Hematopoietic multipotent progenitor cell treated with erythropoietin and hydrocortisone succinate and interleukin-3 and kit ligand, for 15 days (in vitro differentiated cells): ENCODE results near the gene DNMT3L.
"Not testable (repeated sequence)": the region's sequence is repeated elsewhere in the genome, so short reads cannot be mapped to it uniquely, and the experiment has no call there.

Experiments used
- DNase-seq: peaks from one replicate; pipeline ENCODE4 v3.0.0-alpha.2; 2015; ENCODE audit warnings: low spot score

The DNMT3L gene

DNA sequence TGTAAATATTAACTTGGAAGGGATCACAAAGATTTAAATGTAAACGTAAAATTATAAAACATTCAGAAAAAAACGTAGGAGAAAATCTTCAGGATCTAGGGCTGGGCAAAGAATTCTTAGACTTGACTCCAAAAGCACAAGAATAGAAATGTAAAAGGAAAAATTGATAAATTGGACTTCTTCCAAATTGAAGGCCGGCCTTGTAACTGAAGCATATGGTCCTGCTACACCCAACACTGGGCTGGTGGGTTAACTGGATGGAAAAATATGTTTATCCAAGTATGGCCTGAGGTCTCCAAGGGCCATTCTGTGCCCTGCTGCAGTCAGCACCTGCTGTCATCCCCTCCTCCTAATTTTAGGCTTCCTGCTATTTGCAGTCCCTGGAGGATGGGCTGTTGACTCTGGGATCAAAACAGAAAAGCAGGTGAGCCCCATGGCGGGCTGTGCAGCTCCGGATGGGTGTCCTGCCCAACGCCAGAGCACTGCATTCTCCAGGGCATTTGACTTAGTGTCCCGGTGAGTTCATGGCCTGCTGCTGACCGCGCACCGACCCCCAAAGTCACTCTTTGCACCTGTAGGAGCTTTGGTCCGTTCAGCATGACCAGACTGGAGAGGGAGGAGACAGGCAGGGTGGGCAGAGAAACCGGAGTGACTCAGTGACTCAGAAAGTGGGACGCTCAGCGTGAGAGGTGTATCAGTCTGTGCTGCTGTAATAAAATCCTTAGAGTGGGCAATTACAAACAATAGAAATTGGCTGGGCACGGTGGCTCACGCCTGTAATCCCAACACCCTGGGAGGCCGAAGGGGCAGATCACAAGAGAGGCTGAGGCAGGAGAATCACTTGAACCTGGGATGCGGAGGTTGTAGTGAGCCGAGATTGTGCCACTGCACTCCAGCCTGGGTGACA is 17.9 kb upstream of the DNMT3L start:
- DNase-seq: no peak

DNA sequence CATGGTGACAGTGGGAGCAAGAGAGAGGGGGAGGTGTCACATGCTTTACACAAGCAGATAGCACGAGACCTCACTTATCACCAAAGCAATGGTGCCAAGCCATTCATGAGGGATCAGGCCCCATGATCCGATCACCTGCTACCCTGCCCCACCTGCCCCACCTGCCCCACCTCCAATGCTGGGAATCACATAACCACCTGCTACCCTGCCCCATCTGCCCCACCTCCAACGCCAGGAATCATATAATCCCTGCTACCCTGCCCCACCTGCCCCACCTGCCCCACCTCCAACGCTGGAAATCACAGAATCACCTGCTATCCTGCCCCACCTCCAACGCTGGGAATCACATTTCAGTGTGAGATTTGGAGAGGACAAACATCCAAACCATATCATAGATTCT is 13.3 kb upstream of the DNMT3L start:
- no peak for DNase-seq

DNA sequence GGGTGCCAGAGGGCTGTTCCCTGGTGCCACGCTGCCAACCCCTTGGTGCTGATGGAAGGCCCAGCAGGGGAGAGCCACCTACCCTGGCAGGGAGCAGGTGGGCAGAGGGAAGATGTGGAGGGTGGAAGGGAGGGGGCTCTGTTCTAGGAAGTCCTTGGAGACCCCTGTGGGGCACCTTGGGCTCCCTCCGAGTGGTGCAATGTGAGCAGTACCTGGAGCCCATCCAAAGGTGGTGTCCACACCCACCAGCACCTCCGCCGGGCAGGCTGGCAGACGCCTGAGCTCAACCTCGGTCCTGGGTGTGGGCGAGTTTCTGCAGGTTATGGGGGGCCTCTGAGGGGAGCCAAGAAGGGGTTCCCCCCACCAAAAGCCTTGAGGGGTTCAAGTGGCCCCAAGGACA is 11.3 kb upstream of the DNMT3L start:
- DNase-seq: no peak

DNA sequence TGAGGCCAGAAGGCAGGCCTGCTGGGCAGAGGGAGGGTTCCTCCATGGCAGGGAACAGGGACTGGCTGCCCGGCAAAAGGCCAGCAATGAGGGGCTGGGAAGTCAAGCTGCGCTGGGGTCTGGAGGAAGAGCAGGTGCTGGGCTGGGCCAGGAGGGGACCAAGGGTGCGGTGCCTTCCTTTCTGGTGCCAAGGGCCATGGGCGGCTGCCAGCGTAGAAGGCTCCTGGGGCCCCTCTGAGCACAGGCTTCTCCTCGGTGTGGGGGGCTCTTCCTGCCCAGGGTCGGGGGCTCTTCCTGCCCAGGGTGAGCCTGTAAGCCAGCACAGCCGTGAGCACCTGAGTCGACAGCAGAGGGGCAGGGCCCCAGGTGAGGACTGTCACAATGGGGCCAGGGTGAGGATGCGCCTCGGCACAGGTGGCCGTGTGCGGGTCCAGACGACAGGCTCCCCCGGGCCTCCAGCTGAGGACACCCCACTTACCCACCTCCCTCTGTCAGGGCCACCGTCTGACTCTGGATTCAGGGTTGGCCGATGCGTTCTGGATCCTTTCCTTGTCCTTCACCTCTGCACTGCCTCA is 10.7 kb upstream of the DNMT3L start:
- DNase-seq: no peak

DNA sequence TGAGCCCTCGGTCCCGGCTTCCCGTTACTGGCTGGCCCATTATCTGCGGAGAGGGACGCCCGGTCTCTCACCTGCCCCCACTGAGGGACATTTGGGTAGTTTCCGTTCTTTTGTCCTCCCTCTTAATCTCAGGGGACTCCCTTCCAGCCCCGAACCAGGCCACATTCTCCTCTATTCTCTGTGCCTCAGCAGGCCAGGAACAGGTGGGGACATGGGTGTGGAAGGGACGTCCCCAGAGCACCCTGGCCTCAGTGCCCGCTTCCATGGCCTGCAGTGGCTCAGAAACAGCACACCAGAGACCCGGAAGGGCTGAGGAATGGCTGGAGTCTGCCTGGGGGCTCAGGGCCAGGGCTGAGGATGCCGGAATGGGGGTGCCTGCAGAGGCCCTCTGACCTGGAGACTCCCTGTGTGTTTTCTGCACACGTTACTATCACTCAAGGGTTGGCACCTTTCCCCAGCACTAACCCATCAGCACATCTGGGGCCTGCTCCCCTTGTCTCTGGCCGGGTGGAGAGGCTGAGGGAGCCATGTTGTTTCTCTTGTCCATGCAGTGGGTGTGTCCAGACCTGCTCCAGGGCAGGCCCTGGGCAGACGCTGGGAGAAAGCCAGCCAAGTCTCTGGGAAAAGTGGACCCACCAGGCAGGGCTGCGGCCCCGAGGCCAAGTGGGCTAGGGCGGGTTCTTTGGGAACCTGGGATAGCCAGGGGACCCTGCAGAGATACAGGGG is 10.0 kb upstream of the DNMT3L start:
- no peak for DNase-seq

DNA sequence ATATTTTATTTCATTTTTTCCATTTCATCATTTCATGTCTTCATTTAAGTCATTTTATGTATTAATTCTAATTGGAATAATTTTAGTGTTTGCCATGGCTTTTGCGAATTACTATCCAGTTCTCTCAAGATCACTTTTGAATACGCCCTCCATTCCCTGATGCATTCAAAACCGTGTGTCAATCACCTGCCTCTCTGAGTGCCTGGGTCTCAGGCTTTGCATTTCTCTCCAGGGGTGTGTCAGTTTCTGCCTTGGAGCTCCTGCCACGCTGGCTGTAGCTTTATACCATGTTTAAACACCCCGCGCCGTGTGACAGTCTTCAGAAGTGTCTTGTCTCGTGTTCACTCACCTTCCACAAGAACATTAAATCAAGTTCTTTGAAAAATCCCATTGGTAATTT is 7.4 kb upstream of the DNMT3L start:
- DNase-seq: no peak

DNA sequence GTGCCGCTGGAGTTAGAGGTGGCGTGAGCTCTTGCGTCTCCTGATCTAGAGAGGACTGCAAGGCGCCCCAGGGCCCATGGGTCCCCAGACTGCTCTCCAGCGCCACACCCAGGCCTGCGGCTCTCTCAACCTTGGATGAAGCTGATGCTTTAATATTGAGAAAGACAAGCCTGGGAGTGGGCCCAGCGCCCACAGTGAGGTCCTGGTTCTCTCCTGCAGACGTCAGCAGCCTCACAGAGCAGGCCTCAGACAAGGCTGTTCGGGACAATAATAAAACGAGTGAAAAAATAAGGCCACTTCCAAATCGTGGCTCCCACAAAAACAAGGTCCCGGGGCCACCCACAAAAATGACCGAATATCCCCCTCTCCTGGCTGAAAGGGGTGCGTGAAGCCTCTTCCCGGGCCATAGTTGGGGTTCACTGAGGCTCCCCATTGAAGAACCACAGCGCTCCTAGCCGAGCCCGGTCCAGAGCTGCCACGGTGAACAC is 6.0 kb upstream of the DNMT3L start:
- no peak for DNase-seq

DNA sequence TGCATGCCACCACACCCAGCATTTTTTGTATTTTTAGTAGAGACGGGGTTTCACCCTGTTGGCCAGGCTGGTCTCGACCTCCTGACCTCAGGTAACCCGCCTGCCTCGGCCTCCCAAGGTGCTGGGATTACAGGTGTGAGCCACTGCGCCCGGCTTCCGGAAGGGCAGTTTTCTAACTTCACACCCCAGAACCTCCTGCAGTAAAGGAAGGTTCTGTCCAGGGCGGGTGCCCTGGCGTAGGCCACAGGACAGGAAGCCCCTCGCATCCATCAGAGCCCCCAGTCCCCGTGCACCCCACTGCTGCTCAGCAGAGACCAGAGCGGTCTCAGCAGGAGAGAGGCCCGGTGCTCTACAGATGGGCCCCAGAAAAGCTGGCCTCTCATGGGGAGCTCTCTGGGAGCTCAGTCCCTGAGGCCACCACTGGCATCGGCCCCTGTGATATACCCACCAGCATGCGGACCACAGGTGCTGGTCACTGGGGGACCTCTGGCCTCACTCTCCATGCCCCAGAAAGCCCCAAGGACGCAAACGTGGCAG is 4.1 kb upstream of the DNMT3L start:
- no peak for DNase-seq

DNA sequence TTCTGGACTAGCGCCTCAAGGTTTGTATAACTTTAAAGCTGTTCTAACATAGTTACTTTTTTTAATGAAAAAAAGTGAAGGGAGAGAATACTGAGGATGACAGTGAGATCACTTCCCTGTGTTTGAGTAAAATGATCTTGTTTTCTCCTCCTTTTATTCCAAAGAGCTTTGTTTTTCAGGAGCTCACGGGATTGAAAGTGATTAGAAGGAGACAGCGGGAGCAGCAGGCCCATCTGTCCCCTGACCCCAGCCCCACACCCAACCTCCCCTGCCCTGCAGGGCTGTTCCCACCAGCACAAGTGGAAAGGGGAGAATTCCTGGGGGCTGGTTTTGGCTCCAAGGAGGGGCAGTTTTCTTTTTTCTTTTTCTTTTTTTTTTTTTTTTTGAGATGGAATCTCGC is 2.1 kb upstream of the DNMT3L start:
- no peak for DNase-seq

DNA sequence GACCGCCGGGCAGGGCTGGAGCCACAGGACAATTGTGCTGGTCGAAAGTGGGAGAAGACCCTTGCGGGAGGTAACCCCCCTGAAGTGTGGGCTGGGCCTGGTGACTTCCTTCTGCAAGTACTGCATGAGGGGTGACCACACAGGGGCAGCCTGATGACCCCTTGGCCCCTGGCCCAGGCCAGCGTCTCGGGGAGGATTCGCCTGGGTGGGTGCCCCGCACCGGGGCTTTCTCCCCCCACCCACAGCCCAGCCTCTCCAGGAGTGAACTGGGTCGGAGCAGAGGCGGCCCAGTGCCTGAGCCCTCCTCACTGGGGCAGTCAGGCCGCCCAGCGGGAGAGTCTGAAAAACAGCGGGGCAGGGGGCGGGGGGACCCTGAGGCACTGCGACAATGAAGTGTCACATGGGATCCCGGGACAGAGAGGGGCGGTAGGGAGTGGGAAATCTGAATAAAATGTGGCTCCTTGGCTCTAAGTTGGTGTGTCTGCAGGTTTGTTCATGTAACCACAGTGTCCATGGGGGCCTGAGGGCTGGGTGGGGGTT is 1.6 kb upstream of the DNMT3L start:
- no peak for DNase-seq

DNA sequence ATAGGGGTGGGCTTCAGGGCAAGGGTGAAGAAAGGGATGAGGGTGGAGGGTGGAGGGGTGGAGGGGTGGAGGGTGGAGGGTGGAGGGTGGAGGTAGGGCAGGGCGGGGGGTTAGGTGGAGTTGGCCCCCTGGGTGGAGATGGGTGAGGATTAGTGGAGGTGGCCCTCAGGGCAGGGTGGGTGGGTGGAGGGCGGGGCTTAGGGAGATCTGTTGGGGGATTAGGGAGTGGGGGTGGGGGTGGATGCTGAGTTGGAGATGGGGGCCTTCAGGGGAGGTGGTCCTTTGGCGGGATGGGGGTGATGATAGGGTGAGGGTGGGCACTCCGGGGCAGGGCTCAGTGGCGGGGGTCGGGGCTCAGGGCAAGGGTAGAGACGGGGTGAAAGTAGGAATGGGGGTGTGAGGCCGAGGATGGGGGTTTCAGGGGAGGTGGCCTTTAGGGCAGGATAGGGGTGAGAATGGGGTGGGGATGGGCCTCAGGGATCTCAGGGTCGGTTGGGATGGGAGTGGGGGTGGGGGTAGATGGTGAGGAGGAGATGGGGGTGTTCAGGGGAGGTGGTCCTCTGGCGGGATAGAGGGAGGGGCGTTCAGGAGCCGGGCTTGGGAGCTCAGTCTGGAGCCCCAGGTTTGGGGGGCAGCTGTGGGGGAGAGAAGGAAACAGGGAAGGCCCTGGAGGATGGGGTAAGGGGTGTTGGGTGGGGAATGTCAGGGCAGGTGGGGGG is 800 bp upstream of the DNMT3L start:
- no peak for DNase-seq

DNA sequence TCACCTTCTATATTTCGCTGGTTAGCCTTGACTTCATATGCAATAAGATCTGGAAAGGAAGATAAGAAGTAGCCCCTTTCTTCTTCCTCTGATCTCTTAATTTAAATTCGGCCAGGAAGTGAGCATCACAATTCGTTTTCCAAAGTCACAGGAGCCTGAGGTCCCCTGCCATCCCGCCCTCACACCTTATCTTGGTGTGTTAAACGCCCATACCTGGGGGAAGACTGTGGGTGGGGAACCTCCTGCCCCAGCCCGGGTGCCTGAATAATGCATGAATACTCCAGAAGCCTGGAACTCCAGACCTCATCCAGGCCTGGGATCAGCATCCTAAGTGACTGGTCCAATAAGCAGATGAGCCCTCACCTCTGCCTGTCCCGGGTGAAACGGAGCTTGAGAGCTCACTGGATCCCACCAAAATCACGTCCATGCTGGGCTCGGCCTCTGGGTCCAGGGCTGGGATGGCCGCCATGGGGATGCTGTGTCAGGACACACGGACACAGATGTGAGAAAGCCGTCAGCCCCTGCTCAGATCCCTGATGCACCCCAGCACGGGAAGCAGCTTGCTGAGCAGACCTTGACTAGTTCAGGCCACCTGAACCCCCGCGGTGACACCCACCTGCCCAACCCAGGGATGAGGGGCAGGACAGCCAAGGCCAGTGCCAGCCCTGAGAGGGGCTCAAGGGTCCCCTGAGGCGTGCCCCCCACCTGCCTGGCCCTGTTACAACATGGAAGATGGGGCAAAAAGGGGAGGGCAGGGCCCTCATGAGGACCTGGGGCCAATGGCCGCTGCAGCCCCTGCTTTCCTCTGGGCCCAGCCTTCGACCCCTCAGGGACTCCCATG is 686 bp downstream of the DNMT3L start:
- DNase-seq: no peak

DNA sequence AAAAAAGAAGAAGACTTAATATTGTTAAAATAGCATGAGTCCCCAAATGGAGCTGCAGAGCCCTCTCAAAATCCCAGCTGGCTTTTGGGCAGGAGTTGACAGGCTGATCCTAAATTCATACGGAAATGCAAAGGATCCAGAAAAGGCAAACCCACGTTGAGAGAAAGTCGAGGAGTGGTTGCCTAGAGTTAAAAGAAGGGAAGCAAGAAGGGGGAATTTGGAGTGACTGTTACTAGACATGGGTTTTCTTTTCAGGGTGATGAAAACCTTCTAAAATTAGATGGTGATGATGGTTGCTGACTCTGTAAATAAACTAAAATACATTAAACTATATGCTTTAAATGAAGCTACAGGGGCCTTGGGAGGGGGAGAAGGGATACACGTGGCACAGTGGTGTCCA is 1.6 kb downstream of the DNMT3L start:
- no peak for DNase-seq

DNA sequence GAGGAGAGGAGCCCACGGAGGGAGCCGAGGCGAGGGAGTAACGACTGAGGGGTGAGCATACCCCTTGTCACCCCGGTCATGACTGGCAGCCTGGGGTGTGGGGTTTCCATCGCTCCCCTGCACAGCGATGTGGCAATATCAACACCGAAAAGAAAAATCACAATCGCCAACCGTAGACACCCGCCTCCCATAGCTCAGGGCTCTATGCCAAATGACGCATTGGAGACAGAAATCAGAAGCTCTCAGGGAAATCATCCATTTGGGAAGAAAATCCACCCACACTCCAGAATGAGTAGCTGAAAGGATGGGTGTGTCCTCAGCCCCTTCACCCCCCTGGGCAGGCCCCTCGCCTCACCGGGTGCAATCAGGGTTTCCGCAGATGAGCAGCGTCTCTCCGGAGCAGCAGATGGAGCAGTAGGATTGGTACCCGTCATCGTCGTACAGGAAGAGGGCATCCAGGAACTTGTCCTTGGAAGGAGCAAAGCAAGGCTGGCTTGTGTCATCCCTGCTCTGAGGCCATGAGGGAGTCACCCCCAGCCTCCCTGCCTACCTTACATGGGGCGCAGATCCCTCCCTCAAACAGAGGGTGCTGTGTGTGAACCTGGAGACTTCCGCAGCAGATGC is 2.5 kb downstream of the DNMT3L start:
- no peak for DNase-seq

DNA sequence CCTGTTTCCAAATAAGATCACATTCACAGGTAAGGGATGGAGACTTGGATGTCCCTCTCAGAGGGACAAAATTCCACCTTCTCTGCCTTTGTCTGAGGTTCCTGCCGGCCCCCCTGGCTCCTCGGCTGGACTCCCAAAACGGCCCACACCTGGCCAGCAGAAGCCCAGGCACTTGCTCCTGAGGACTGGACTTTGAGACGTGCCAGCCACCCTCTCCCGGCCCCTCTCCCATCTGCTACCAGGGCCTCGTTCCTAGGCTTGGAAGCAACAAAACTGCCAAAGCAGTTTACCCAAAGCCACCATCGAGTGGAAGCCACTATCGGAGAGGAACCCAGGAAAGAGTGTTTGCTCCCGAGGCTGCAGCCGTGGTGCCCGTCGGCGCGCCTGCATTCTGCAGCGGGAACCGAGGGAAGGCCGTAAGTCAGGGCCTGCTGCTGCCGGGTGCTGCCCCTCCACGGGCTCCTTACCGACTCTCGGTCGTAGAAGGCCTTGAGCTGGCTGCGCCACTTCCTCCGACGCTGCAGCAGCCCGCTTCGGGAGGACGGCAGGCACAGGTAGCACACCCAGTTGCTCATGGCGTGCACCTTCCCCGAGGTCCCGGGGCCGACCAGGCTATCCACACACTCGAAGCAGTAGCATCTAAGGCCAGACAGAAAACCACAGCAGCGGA is 3.5 kb downstream of the DNMT3L start:
- DNase-seq: no peak

DNA sequence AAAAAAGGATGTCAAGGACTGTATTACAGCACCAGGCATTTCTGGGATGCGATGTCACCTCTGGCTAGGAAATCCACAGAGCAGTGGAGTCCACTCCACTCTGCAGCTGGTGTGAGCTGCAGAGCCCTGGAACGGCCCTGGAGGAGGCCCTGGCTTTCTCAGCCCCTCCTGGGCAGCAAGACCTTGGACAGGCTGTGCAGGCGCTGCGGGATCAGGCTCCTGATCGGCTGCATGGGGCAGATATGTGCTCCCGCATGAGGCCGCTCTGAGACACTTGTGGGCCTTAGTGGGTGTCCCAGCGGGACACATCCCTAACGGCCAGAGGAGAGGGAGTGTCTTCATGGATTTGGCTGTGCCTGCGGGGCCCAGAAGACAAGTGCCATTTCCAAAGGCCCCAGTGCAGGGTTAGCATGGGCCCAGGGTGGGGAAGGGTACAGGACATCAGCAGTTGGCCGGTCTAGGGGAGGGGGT is 6.2 kb downstream of the DNMT3L start:
- DNase-seq: no peak

DNA sequence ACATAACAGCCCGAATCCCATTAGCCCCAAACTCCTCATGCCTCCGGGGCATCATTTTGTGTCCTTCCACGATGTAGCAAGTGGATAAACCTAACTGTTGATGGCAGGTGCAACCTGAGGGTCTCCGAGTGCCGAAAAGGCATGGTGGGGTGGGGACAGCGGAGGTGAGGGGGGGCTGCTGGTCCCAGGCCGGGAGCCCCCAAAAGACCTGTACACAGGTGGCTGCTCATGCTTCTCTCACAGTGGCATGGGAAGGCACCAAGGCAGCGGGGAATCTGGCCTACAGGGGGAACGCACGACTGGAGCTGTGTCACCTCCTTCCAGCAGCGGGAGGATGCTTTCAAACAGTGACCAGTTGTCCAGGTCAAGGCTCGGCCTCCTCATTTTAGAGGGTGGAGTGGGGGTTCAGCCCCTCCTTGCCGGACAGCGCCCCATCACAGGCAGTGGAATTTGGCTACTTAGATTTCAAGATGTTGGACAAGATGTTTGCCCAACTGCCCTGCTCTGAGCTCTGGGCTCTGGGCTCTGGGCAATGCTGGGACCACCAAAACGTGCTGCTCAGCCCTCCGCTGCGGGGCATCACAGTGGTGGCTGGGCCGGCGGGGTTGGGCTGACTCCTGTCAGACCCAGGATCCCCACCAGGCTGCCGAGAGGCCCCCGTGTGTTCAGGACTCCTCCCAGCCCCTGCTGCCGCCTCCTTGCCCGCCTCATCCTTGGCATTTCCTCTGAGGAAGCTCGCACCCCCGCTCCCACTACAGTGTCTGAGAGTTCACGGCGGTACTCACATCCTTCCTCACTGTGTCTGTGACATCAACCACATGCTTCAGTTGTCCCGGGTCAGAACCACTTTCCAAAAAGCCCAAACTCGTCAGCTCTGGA is 7.6 kb downstream of the DNMT3L start:
- no peak for DNase-seq

DNA sequence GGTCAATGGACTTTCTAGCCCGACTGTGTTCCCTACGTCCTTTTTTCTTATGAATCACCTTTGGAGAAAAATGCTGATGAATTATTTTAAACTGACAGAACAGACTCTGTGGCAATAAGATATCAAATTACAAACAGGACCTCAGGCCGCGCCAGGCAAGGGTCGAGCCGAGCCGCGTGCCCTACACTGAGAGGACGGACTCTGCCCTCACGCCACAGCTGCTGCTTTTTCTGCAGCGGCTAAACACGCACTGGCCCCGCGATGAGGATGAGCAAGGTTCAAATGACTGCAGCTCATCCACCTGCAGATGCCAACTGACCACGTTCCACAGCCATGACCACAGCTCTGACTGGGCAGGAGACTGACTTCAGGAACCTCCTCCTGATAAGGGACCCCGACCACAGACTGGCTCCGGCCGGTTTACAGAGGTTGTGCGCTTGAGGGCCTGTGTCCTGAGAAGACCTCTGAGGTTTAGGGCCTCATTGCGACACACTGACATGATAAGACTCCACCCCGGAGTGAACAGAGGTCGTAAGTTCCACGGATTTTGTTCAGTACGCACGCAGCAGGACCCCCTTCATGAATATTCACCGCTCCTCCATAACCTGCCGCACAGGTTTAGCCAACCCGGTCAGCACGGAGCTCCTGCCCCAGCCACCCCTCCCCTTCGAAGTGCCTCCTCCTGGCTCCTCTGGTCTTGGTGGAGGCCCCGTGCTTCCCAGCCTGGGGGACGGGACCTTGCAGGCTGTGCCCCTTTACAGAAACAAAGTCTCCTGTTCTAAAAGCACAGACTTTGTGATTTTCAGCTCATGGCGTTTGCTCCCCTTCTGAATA is 12.3 kb downstream of the DNMT3L start:
- not testable (repeated sequence) for DNase-seq
